H54 (cell line): ENCODE data around the gene DMBT1.

Experiments used
- DNase-seq: peaks from one replicate; pipeline ENCODE4 v3.0.0; 2011; ENCODE audit warnings: low spot score, mixed read lengths; ENCODE audit not compliant: insufficient read length
- FAIRE-seq: peaks from 3 replicates; lab custom pipeline; 2011; peaks lifted over from hg19 to GRCh38; lab: Jason Lieb, UNC
- POLR2A ChIP-seq: IDR thresholded peaks from 2 replicates; pipeline ENCODE4 v1.6.1; 2011; ENCODE audit warnings: low read depth, mild to moderate bottlenecking, low read length

DMBT1 gene

DNA sequence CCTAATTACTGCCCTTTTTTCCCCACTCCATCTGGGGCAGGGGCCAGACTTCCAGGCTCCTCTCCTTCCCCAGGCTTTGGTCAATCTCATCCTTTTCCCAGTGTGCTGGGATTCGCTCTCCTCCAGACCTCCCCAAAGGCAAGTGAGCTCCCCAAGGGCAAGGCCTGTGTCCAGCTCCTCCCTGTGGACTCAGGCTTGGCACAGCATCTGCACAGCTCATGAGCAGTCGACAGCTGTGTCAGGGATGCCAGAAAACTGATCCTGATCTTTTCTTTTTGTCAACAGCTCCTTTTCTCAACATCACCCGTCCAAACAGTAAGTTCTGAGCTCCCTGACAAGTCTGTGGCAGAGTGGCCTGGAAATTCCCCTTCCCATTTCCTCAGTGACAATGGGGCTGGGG is 72.0 kb downstream of the DMBT1 start:
- DNase-seq (no peak), FAIRE-seq (no peak)
- TF ChIP-seq POLR2A: no peak

GRCh38 chr10:122636953-122637352 is 76.4 kb downstream of the DMBT1 start:
- DNase-seq (no peak), FAIRE-seq (no peak)
- TF ChIP-seq POLR2A: no peak

DNA sequence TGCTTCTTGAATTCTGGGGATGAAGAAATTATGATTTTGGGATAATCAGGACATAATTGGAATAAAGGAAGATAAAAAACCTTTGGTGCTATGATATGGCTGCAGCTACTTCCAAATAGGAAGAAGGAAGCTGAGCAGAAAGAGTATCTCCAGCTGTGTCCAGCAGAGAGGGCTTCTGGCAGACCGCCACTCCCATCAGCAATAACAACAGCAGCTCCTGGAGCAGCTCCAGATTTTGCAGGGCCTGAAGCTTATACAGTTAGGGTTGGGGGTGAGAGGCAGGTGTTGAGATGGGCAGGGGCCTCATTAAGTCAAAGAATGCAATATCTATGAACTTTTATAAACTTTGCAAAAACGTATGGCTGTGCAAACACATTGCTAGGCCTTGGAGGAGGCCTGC is 76.8 kb downstream of the DMBT1 start:
- no peak for FAIRE-seq
- DNase-seq: no peak

GRCh38 chr10:122638106-122638505 is 77.6 kb downstream of the DMBT1 start:
- no peak for DNase-seq
- no peak for TF ChIP-seq POLR2A
- no peak for FAIRE-seq

More for the DNA sequence above, 76.8 kb downstream of the DMBT1 start:
- no peak for TF ChIP-seq POLR2A

DNA sequence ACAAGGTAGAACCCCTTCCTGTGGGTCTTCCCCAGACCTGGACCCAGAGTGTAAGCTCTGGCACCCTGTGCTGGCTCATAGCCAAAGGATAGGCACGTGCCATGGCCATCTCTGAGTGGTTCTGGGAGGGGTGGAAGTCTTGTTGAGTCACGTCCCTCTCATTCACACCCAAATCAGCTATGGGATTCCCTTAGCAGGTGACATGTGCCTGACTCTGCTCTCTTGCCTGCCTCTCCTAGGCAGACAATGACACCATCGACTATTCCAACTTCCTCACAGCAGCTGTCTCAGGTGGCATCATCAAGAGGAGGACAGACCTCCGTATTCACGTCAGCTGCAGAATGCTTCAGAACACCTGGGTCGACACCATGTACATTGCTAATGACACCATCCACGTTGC is 79.2 kb downstream of the DMBT1 start:
- DNase-seq (no peak), FAIRE-seq (no peak)
- no peak for TF ChIP-seq POLR2A

GRCh38 chr10:122640921-122641320 is 80.4 kb downstream of the DMBT1 start:
- DNase-seq (no peak), FAIRE-seq (no peak)
- TF ChIP-seq POLR2A: no peak

DNA sequence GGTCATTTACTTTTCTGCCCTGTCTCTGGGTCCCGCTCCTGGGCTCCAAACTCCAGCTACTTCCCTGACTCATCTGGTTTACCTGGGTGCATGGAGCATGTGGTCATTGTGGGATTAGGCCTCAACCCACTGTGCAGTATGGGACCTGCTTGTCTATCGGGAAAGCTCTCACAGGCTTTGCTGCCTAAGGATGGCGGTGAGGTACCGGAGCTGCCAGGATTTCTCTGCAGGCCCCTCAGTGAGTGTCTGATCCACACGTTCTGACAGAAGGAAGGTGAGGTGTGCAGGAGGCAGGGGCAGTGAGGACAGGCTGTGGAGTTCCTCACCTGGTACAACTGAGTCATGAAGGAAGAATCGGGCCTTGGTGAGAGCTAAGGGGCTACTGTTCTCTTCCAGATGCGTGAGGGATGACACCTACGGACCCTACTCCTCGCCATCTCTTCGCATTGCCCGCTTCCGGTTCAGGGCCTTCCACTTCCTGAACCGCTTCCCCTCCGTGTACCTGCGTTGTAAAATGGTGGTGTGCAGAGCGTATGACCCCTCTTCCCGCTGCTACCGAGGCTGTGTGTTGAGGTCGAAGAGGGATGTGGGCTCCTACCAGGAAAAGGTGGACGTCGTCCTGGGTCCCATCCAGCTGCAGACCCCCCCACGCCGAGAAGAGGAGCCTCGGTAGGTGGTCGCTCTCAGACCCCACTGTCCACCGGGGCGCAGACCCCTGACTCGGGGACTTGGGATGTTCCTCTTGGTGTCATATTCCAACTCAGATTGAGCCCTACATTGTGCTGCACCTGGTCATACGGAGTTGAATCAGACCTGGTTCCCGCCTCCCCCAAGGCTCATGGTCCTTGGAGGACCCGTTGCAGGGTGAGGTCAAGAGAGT is 82.4 kb downstream of the DMBT1 start:
- no peak for TF ChIP-seq POLR2A
- DNase-seq: no peak

DNA sequence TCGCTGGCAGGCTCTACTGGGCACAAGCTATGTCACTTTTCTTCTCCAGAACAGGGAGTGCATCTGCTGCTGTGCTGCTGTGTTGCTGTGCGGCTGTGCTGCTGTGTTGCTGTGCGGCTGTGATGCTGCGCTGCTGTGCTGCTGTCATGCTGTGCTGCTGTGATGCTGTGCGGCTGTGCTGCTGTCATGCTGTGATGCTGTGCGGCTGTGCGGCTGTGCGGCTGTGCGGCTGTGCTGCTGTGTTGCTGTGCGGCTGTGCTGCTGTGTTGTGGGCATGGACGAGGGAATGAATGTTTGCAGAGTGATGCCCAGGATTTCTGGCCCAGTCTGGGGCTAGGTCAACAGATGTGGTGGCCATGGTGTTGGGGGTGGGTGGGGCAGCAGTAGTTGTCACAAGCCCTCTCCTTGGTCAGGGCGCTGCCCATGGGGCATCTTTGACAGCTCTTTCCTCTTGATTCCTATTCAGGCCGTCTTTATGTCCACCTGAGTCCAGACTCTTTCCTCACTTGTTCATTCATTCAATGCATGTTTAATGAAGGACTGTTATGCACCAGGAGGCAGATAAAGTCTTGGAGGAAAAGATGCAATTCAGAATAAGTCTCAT is 83.5 kb downstream of the DMBT1 start:
- TF ChIP-seq POLR2A: no peak
- FAIRE-seq: no peak
- no peak for DNase-seq

More for the DNA sequence above, 82.4 kb downstream of the DMBT1 start:
- no peak for FAIRE-seq

- DNase-seq: no peak
- no peak for TF ChIP-seq POLR2A
- FAIRE-seq: no peak
These were observed 86.2 kb downstream of the DMBT1 start for GRCh38 chr10:122646511-122647382.

DNA sequence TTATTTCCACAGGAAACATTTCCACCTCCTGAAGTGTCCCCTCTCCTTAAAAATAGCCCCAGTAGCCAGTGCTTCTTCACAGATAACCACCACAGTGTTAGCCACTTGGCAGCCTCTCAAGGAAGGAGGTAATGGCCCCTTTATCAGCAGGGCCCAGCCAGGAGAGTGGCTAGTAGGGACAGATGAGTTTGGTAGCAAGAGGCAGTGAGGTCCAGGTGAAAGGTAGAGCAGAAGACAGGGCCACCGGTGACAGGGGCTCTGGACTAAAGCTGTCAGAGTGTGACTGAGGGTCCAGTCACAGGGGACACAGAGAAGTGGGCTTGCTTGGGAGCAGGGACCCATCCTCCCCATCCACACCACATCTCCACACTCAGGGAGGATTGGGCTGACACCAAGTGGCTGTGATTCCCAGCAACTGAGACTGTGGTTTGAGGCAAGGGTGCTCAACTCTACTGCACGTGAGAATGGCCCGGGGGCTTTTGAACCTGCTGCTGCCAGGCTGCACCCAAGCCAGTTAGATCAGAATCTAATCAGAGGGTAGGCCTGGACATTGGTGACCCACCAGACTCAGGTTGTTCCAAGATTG is 86.9 kb downstream of the DMBT1 start:
- no peak for FAIRE-seq
- TF ChIP-seq POLR2A: no peak
- DNase-seq: no peak

GRCh38 chr10:122648599-122649428 is 88.3 kb downstream of the DMBT1 start:
- no peak for TF ChIP-seq POLR2A
- FAIRE-seq: no peak
- peak; percentile 25 for DNase-seq

GRCh38 chr10:122649903-122650302 is 89.3 kb downstream of the DMBT1 start:
- FAIRE-seq: no peak
- no peak for DNase-seq
- no peak for TF ChIP-seq POLR2A

GRCh38 chr10:122650331-122650730 is 89.8 kb downstream of the DMBT1 start:
- TF ChIP-seq POLR2A: no peak
- DNase-seq: no peak
- no peak for FAIRE-seq
